Activated CD8-positive, alpha-beta T cell treated with anti-CD3 and anti-CD28 coated beads for 36 hours (primary cell): ENCODE measurements around the gene ITIH4. TPM values are rescaled to one million over a fixed set of nuclear protein-coding genes. Genes with fewer than 3 reads are reported as not detected.

Experiments
- ATAC-seq: fragments of 200-7000 bp; cut with Tn5 transposase; one replicate; pipeline ENCODE4 v1.10.0; 2021; ENCODE audit warnings: mild to moderate bottlenecking, moderate library complexity
- CTCF ChIA-PET: fragments of 350-600 bp; sonication (Branson Sonifier 250); formaldehyde crosslinking; loops from one replicate; lab custom pipeline; 2021; ENCODE audit warnings: antibody characterized with exemption; lab: Charles Lee
- POLR2A ChIA-PET: fragments of 350-600 bp; sonication (Branson Sonifier 250); formaldehyde crosslinking; loops from one replicate; lab custom pipeline; 2021; ENCODE audit warnings: antibody characterized with exemption; lab: Charles Lee
- DNase-seq: peaks from one replicate; pipeline ENCODE4 v3.0.0-alpha.2; 2020
- H3K27ac Mint-ChIP-seq: one replicate; pipeline ENCODE4 v1.8.0; 2021; ENCODE audit warnings: mild to moderate bottlenecking, mixed read lengths
- H3K27me3 Mint-ChIP-seq: one replicate; pipeline ENCODE4 v1.8.0; 2021; ENCODE audit warnings: mixed read lengths
- H3K36me3 Mint-ChIP-seq: one replicate; pipeline ENCODE4 v1.8.0; 2021; ENCODE audit warnings: low read depth, mixed read lengths
- H3K4me1 Mint-ChIP-seq: one replicate; pipeline ENCODE4 v1.8.0; 2021; ENCODE audit warnings: low read depth, mixed read lengths
- H3K4me3 Mint-ChIP-seq: one replicate; pipeline ENCODE4 v1.8.0; 2021; ENCODE audit warnings: mild to moderate bottlenecking, moderate library complexity, mixed read lengths
- H3K9me3 Mint-ChIP-seq: one replicate; pipeline ENCODE4 v1.8.0; 2021; ENCODE audit warnings: mixed read lengths
- CTCF ChIP-seq: fragments of 200-600 bp; IDR thresholded peaks from one replicate; pipeline ENCODE4 v1.8.0; 2022; ENCODE audit warnings: antibody characterized with exemption, mild to moderate bottlenecking
- intact Hi-C: fragments of 100-400 bp; cut with micrococcal nuclease; formaldehyde crosslinking; loops from one replicate; pipeline ENCODE4 v1.10.0; 2022
- total RNA-seq, 2 experiments: library from RNA; stranded (reverse); gene quantifications; one replicate each; pipeline ENCODE4 v1.2.3, GENCODE V29; 2021

The ITIH4 gene
- total RNA-seq, 2 experiments from 2014 or later: 3.9 to 5.5 TPM

GRCh38 chr3:52798376-52798977, 32.0 kb downstream of the ITIH4 start:
- ATAC-seq (no peak), DNase-seq (no peak)
- ChIA-PET CTCF (interaction anchor here (0.8 to 2.6 kb wide), 17 partner anchors 8 to 60 kb away, joined by 3 to 17 read pairs (median 3); no protein-coding TSS in a partner anchor), POLR2A (no interaction called here)
- H3K4me1 Mint-ChIP-seq: no peaks in the 10 kb centered on the region
- no peak overlapping the region for H3K4me3 Mint-ChIP-seq
- no peaks in the 10 kb centered on the region for H3K27me3 Mint-ChIP-seq
- no peak overlapping the region for H3K27ac Mint-ChIP-seq
- H3K9me3 Mint-ChIP-seq: no peaks in the 10 kb centered on the region
- TF ChIP-seq CTCF: no peak
- intact Hi-C loops: no loop called here
- H3K36me3 Mint-ChIP-seq: no peaks in the 10 kb centered on the region

- no peaks in the 10 kb centered on the region for H3K4me1 Mint-ChIP-seq
- ChIA-PET CTCF (no interaction called here), POLR2A (no interaction called here)
- TF ChIP-seq CTCF: no peak
- no peak overlapping the region for H3K27ac Mint-ChIP-seq
- H3K36me3 Mint-ChIP-seq: no peaks in the 10 kb centered on the region
- H3K27me3 Mint-ChIP-seq: no peaks in the 10 kb centered on the region
- no peak for ATAC-seq
- H3K9me3 Mint-ChIP-seq: no peaks in the 10 kb centered on the region
- intact Hi-C loops: no loop called here
- DNase-seq: no peak
- H3K4me3 Mint-ChIP-seq: no peak overlapping the region
Measured at GRCh38 chr3:52796411-52796810, 34.1 kb downstream of the ITIH4 start.

- Mint-ChIP-seq H3K4me3 (no peak overlapping the region), H3K4me1 (no peaks in the 10 kb centered on the region), H3K27me3 (no peaks in the 10 kb centered on the region), H3K27ac (no peak overlapping the region), H3K9me3 (no peaks in the 10 kb centered on the region), H3K36me3 (no peaks in the 10 kb centered on the region)
- POLR2A ChIA-PET: no interaction called here
- no peak for TF ChIP-seq CTCF
- CTCF ChIA-PET: interaction anchor here (1.1 kb wide), 1 partner anchor 22 kb away, joined by 4 read pairs; no protein-coding TSS in a partner anchor
- intact Hi-C loops: no loop called here
- no peak for ATAC-seq
- DNase-seq: no peak
Measured at GRCh38 chr3:52795298-52795900, 35.1 kb downstream of the ITIH4 start.

- DNase-seq (no peak), ATAC-seq (no peak)
- Mint-ChIP-seq H3K36me3 (no peaks in the 10 kb centered on the region), H3K9me3 (no peaks in the 10 kb centered on the region), H3K4me3 (no peak within 1 kb of the TSS), H3K4me1 (no peaks in the 10 kb centered on the region), H3K27ac (no peak within 1 kb of the TSS), H3K27me3 (no peaks in the 10 kb centered on the region)
- CTCF ChIA-PET: interaction anchor here (1.1 kb wide), 1 partner anchor 22 kb away, joined by 4 read pairs; no protein-coding TSS in a partner anchor
- POLR2A ChIA-PET: interaction anchor here (0.6 kb wide), 1 partner anchor 57 kb away, joined by 3 read pairs; no protein-coding TSS in a partner anchor
- no peak for TF ChIP-seq CTCF
- intact Hi-C loops: no loop called here
Measured at GRCh38 chr3:52794612-52795099, 35.8 kb downstream of the ITIH4 start, which contains the start of gene ITIH3. Gene ITIH3, plus strand, starts transcription at chr3:52794796. Its CDS starts 8 bp downstream, at chr3:52794804.
